K562 (cell line): ENCODE results near the gene GRAMD1B. TPM values are rescaled to one million over a fixed set of nuclear protein-coding genes. Genes with fewer than 3 reads are reported as not detected.
A peak's percentile ranks its signal among the peaks of the same experiment; 100 is the strongest.

ENCODE experiments used
- ATAC-seq: fragments of 200-7000 bp; cut with Tn5 transposase; 3 replicates; pipeline ENCODE4 v1.9.1; 2020; ENCODE audit warnings: moderate library complexity
- BruUV-seq: library from RNA; stranded (reverse); fragments of 400-500 nt; replicated peaks from 2 replicates; lab custom pipeline; 2021; lab: Mats Ljungman, UMichigan
- CTCF ChIA-PET: fragments of 300-600 bp; formaldehyde crosslinking; extraction: SDS; loops from one replicate; lab custom pipeline; 2021; ENCODE audit warnings: low intra/inter-chr PET ratio; lab: Yijun Ruan, JAX
- POLR2A ChIA-PET: fragments of 300-600, 350-650 bp; sonication (Branson Sonifier 250); formaldehyde crosslinking; extraction: SDS; loops from one replicate; lab custom pipeline; 2021; ENCODE audit warnings: antibody characterized with exemption, inconsistent platforms; lab: Yijun Ruan, JAX
- DNase-seq, 4 experiments: peaks; one replicate each; pipeline versions ENCODE4 v3.0.0 to v3.0.0-alpha.2; 2011 to 2018; ENCODE audit warnings: low spot score in 3 of 4, mixed read lengths in 3 of 4; ENCODE audit errors: extremely low read depth in 1 of 4
- FAIRE-seq: peaks from 2 replicates; lab custom pipeline; 2011; peaks lifted over from hg19 to GRCh38; lab: Jason Lieb, UNC
- H2AFZ ChIP-seq: 2 replicates; pipeline ENCODE4 v1.6.0; 2011; ENCODE audit warnings: low read depth, low read length, control low read depth, inconsistent platforms
- H3K27ac ChIP-seq: fragments of 200-600 bp; 3 replicates; pipeline ENCODE4 v1.8.0; 2011; ENCODE audit warnings: low read depth, mild to moderate bottlenecking, control low read depth, inconsistent platforms, low read length, moderate library complexity, mixed read lengths; ENCODE audit errors: extremely low read depth
- H3K27me3 ChIP-seq, 2 experiments: fragments of 300-600 bp in 1 of 2; 2 replicates in 1 of 2; 3 replicates in 1 of 2; pipeline versions ENCODE4 v1.6.0 to v1.8.0; 2011; ENCODE audit warnings: inconsistent platforms in 2 of 2, low read length in 2 of 2, mild to moderate bottlenecking in 1 of 2, mixed read lengths in 1 of 2, moderate library complexity in 1 of 2; ENCODE audit not compliant: control insufficient read depth in 2 of 2, insufficient read depth in 2 of 2
- H3K36me3 ChIP-seq: fragments of 300-600 bp; 3 replicates; pipeline ENCODE4 v1.8.0; 2011; ENCODE audit warnings: mild to moderate bottlenecking, low read length, inconsistent platforms; ENCODE audit not compliant: control insufficient read depth, insufficient read depth
- H3K4me1 ChIP-seq, 2 experiments: fragments of 200-600 bp in 1 of 2; replicated peaks in 1 of 2; 2 replicates in 1 of 2; 3 replicates in 1 of 2; pipeline versions ENCODE4 v1.5.1 to v1.8.0; 2011; ENCODE audit warnings: inconsistent platforms in 2 of 2, low read length in 2 of 2, mild to moderate bottlenecking in 1 of 2, mixed read lengths in 1 of 2, moderate library complexity in 1 of 2; ENCODE audit not compliant: control insufficient read depth in 2 of 2, insufficient read depth in 2 of 2
- H3K4me2 ChIP-seq: 2 replicates; pipeline ENCODE4 v1.6.1; 2011; ENCODE audit warnings: low read length, control low read depth, inconsistent platforms, mixed read lengths; ENCODE audit not compliant: insufficient read depth
- H3K4me3 ChIP-seq: fragments of 200-600 bp; sonication (generic), shearing (Covaris generic); 2 replicates; pipeline ENCODE4 v1.5.1; 2016; ENCODE audit warnings: control low read depth, inconsistent platforms
- H3K79me2 ChIP-seq: fragments of 200-600 bp; 3 replicates; pipeline ENCODE4 v1.8.0; 2011; ENCODE audit warnings: low read length, inconsistent platforms; ENCODE audit not compliant: control insufficient read depth, insufficient read depth
- H3K9ac ChIP-seq, 2 experiments: 2 replicates each; pipeline versions ENCODE4 v1.6.0 to v1.6.1; 2011; ENCODE audit warnings: low read depth in 2 of 2, low read length in 2 of 2, control low read depth in 1 of 2, inconsistent platforms in 1 of 2, mild to moderate bottlenecking in 1 of 2, mixed read lengths in 1 of 2; ENCODE audit not compliant: insufficient read depth in 1 of 2
- H3K9me1 ChIP-seq: one replicate; pipeline ENCODE4 v1.6.0; 2011; ENCODE audit warnings: inconsistent platforms, mild to moderate bottlenecking, low read length, moderate library complexity; ENCODE audit not compliant: control insufficient read depth, insufficient read depth
- H3K9me3 ChIP-seq: replicated peaks from 2 replicates; pipeline ENCODE4 v1.5.1; 2011; ENCODE audit warnings: low read depth, low read length, inconsistent platforms; ENCODE audit not compliant: control insufficient read depth, insufficient read depth
- H4K20me1 ChIP-seq: replicated peaks from 2 replicates; pipeline ENCODE4 v1.6.1; 2011; ENCODE audit warnings: low read length, inconsistent platforms, mixed read lengths; ENCODE audit not compliant: control insufficient read depth, insufficient read depth
- GATAD2A ChIP-seq: fragments of 450-650 bp; IDR thresholded peaks from 2 replicates; pipeline ENCODE4 v1.6.1; 2017
- MTF1 ChIP-seq: fragments of 250-450 bp; sonication (Bioruptor Pico); IDR thresholded peaks from 2 replicates; pipeline ENCODE4 v1.9.0; 2021; ENCODE audit warnings: moderate library complexity, mild to moderate bottlenecking, inconsistent platforms, borderline replicate concordance
- MYC ChIP-seq, 2 experiments: fragments of 250-450 bp in 1 of 2; sonication (Bioruptor Pico) in 1 of 2; IDR thresholded peaks; 2 replicates each; pipeline versions ENCODE4 v1.5.1 to v1.6.1; 2012 to 2021; ENCODE audit warnings: low read depth in 2 of 2, borderline replicate concordance in 1 of 2, improper control_type of control experiment in 1 of 2, low read length in 1 of 2, mild to moderate bottlenecking in 1 of 2, moderate library complexity in 1 of 2
- NR3C1 ChIP-seq: sonication (generic); formaldehyde crosslinking; IDR thresholded peaks from 2 replicates; pipeline ENCODE4 v1.8.1; 2022; ENCODE audit warnings: missing genetic modification reagents
- ZNF184 ChIP-seq: sonication (generic); formaldehyde crosslinking; IDR thresholded peaks from 2 replicates; pipeline ENCODE4 v1.5.0; 2020; ENCODE audit warnings: missing genetic modification reagents
- ZNF512 ChIP-seq: IDR thresholded peaks from 2 replicates; pipeline ENCODE4 v1.6.1; 2016; ENCODE audit warnings: missing genetic modification characterization, missing compliant biosample characterization
- ZNF695 ChIP-seq: fragments of 450-650 bp; formaldehyde crosslinking; IDR thresholded peaks from 2 replicates; pipeline ENCODE4 v1.4.0; 2020; ENCODE audit warnings: mild to moderate bottlenecking, moderate library complexity
- WGBS: fragments of 100-300 bp; shearing (Covaris generic); methylation state at CpG from one replicate; pipeline ENCODE4 v1.1.6; 2016; ENCODE audit warnings: low coverage, mixed read lengths; ENCODE audit not compliant: insufficient coverage; ENCODE audit errors: missing lambda C conversion rate; 5-methylcytosine and 5-hydroxymethylcytosine counted together
- in situ Hi-C: fragments of 300-500 bp; cut with MboI; formaldehyde crosslinking; loops from 4 replicates; pipeline ENCODE4 v1.15.0; 2018; ENCODE audit warnings: inconsistent platforms, mixed read lengths
- intact Hi-C: fragments of 100-400 bp; cut with micrococcal nuclease; formaldehyde crosslinking; loops from 2 replicates; pipeline ENCODE4 v1.14.2; 2022
- polyA plus RNA-seq, 8 experiments: library from polyadenylated mRNA; depleted of rRNA in 4 of 8; stranded (reverse) in 5 of 8; unstranded in 3 of 8; fragments of >200 nt; fragmentation: Nextera tagmentation in 2 of 8; fragmentation: Illumina TruSeq in 1 of 8; extraction: Ambion mirVana in 2 of 8; extraction: Trizol in 1 of 8; gene quantifications; 2 replicates each; pipeline versions ENCODE4 v1.2.1 to v1.2.3, GENCODE V29; 2011 to 2014; ENCODE audit warnings: inconsistent platforms in 1 of 8, missing spikeins in 1 of 8
- total RNA-seq, 7 experiments: library from RNA; depleted of rRNA in 6 of 7; stranded (reverse); fragments of >200 nt in 6 of 7; fragmentation: Illumina TruSeq in 2 of 7; extraction: Trizol in 2 of 7; gene quantifications; 2 replicates each; pipeline versions ENCODE4 v1.2.1 to v1.2.3, GENCODE V29; 2011 to 2021; ENCODE audit warnings: low replicate concordance in 1 of 7
- TF ChIP-seq, protein P1 (sequence below): sonication (generic); formaldehyde crosslinking; IDR thresholded peaks from 2 replicates; pipeline ENCODE4 v1.8.1; 2023; ENCODE audit warnings: mild to moderate bottlenecking, missing genetic modification reagents
- TF ChIP-seq, protein P2 (sequence below): sonication (generic); formaldehyde crosslinking; IDR thresholded peaks from 2 replicates; pipeline ENCODE4 v1.8.0; 2022; ENCODE audit warnings: mild to moderate bottlenecking, low read depth, missing genetic modification reagents
- TF ChIP-seq, protein P3 (sequence below): fragments of 450-650 bp; formaldehyde crosslinking; IDR thresholded peaks from 2 replicates; pipeline ENCODE4 v1.4.0; 2020; ENCODE audit warnings: mild to moderate bottlenecking
- TF ChIP-seq, protein P4 (sequence below): fragments of 150-350 bp; conservative IDR thresholded peaks from 2 replicates; pipeline ENCODE4 v1.6.1; 2014; ENCODE audit warnings: low read length

Gene GRAMD1B
- total and polyA plus RNA-seq, 9 of the 15 experiments (the other 6 are each of a cell fraction or from before 2014, with no cell fraction given), result 0.31 TPM; not detected in 8

- TF ChIP-seq ZNF512, result peak; percentile 62; the same call in 1 of the 2 replicates
- TF ChIP-seq, protein P1, sequence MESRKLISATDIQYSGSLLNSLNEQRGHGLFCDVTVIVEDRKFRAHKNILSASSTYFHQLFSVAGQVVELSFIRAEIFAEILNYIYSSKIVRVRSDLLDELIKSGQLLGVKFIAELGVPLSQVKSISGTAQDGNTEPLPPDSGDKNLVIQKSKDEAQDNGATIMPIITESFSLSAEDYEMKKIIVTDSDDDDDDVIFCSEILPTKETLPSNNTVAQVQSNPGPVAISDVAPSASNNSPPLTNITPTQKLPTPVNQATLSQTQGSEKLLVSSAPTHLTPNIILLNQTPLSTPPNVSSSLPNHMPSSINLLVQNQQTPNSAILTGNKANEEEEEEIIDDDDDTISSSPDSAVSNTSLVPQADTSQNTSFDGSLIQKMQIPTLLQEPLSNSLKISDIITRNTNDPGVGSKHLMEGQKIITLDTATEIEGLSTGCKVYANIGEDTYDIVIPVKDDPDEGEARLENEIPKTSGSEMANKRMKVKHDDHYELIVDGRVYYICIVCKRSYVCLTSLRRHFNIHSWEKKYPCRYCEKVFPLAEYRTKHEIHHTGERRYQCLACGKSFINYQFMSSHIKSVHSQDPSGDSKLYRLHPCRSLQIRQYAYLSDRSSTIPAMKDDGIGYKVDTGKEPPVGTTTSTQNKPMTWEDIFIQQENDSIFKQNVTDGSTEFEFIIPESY, result no peak
- TF ChIP-seq, protein P2, sequence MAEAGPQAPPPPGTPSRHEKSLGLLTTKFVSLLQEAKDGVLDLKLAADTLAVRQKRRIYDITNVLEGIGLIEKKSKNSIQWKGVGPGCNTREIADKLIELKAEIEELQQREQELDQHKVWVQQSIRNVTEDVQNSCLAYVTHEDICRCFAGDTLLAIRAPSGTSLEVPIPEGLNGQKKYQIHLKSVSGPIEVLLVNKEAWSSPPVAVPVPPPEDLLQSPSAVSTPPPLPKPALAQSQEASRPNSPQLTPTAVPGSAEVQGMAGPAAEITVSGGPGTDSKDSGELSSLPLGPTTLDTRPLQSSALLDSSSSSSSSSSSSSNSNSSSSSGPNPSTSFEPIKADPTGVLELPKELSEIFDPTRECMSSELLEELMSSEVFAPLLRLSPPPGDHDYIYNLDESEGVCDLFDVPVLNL (CRISPR knock-in tag), result no peak
Measured at GRCh38 chr11:123457187-123457770, 27.2 kb downstream of the GRAMD1B start (continued).

DNA sequence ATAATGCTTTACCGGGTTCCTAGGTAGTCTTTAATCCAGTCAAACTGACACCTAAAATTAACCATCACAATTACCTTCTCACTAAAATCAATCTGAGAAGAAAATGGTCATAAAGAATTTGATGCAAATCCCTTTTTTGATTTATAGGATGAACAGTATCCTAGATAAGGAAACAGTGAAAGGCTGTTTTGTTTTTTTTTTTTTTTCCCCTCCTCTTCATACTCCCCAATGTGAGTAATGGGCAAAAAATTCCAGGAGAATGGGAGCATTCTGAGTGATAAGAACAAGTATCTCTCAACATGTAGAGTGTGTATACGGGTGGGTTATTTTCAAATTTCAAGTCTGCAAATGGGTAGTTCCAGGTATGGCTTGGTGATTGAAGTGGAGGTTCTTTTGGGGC lies 28.4 kb downstream of the GRAMD1B start:
- in situ Hi-C loops, result no loop called here
- CTCF ChIA-PET, result no interaction called here
- Histone ChIP-seq H3K4me3 (no peak overlapping the region), H4K20me1 (no peaks in the 10 kb centered on the region), H3K36me3 (no peaks in the 10 kb centered on the region), H3K9me3 (no peaks in the 10 kb centered on the region), H3K9me1 (no peaks in the 10 kb centered on the region), H3K4me1 (no peaks in the 10 kb centered on the region; a peak in 1 of 5 replicates), H3K27ac (no peak overlapping the region), H2AFZ (no peak overlapping the region), H3K27me3 (peaks cover 0 to 4% of the 10 kb centered on the region in 2 experiments; a peak in 3 of 5 replicates), H3K4me2 (no peak overlapping the region), H3K9ac (no peak overlapping the region), H3K79me2 (no peaks in the 10 kb centered on the region)
- 0% methylated on average over 2 of the region's 2 CpGs for WGBS
- POLR2A ChIA-PET, result no interaction called here
- intact Hi-C loops, result no loop called here
- DNase-seq, result no peak
- ATAC-seq, result no peak
- BruUV-seq, result no TSS peak
- no peak for FAIRE-seq
- TF ChIP-seq ZNF184 (no peak), NR3C1 (CRISPR knock-in tag) (no peak), MTF1 (no peak), ZNF695 (no peak), MYC (IDR thresholded peaks at IDR 0.05; ENCODE audit: low read depth, low read length) (no peak), MYC (CRISPR knock-in tag; IDR thresholded peaks at IDR 0.05; ENCODE audit: borderline replicate concordance, low read depth) (no peak), GATAD2A (no peak)
- TF ChIP-seq, protein P3, sequence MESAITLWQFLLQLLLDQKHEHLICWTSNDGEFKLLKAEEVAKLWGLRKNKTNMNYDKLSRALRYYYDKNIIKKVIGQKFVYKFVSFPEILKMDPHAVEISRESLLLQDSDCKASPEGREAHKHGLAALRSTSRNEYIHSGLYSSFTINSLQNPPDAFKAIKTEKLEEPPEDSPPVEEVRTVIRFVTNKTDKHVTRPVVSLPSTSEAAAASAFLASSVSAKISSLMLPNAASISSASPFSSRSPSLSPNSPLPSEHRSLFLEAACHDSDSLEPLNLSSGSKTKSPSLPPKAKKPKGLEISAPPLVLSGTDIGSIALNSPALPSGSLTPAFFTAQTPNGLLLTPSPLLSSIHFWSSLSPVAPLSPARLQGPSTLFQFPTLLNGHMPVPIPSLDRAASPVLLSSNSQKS (CRISPR knock-in tag), result no peak
- TF ChIP-seq, protein P4, sequence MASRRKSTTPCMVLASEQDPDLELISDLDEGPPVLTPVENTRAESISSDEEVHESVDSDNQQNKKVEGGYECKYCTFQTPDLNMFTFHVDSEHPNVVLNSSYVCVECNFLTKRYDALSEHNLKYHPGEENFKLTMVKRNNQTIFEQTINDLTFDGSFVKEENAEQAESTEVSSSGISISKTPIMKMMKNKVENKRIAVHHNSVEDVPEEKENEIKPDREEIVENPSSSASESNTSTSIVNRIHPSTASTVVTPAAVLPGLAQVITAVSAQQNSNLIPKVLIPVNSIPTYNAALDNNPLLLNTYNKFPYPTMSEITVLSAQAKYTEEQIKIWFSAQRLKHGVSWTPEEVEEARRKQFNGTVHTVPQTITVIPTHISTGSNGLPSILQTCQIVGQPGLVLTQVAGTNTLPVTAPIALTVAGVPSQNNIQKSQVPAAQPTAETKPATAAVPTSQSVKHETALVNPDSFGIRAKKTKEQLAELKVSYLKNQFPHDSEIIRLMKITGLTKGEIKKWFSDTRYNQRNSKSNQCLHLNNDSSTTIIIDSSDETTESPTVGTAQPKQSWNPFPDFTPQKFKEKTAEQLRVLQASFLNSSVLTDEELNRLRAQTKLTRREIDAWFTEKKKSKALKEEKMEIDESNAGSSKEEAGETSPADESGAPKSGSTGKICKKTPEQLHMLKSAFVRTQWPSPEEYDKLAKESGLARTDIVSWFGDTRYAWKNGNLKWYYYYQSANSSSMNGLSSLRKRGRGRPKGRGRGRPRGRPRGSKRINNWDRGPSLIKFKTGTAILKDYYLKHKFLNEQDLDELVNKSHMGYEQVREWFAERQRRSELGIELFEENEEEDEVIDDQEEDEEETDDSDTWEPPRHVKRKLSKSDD, result no peak
